Measurements from ENCODE around the gene EYA3. TPM values are rescaled to one million over a fixed set of nuclear protein-coding genes. Genes with fewer than 3 reads are reported as not detected.

Gene EYA3
- total RNA-seq, 1 donor from 2014 or later, result 16.9 TPM

GRCh38 chr1:28126783-28127490 lies 38.5 kb upstream of the EYA3 start:
- no peak for DNase-seq
- H3K4me3 ChIP-seq, result no peak overlapping the region
- H3K27me3 ChIP-seq (ENCODE audit: low read depth), result peaks cover 11% of the 10 kb centered on the region
- no peak for TF ChIP-seq CTCF (IDR thresholded peaks at IDR 0.05; ENCODE audit: borderline replicate concordance)
- H3K4me1 ChIP-seq, result no peaks in the 10 kb centered on the region
- intact Hi-C loops (cut with micrococcal nuclease), result no loop called here
- H3K27ac ChIP-seq (replicated peaks), result peak overlapping the region; percentile 27
- no peaks in the 10 kb centered on the region for H3K36me3 ChIP-seq
- H3K9me3 ChIP-seq (replicated peaks), result no peaks in the 10 kb centered on the region

- Histone ChIP-seq H3K4me1 (no peaks in the 10 kb centered on the region), H3K9me3 (replicated peaks) (no peaks in the 10 kb centered on the region), H3K4me3 (no peak overlapping the region), H3K36me3 (no peaks in the 10 kb centered on the region), H3K27ac (replicated peaks) (peak overlapping the region; percentile 27), H3K27me3 (ENCODE audit: low read depth) (peaks cover 11% of the 10 kb centered on the region)
- TF ChIP-seq CTCF (IDR thresholded peaks at IDR 0.05; ENCODE audit: borderline replicate concordance), result no peak
- no peak for DNase-seq
- intact Hi-C loops (cut with micrococcal nuclease), result no loop called here
Measured at GRCh38 chr1:28126212-28126611, 37.8 kb upstream of the EYA3 start.

- H3K4me1 ChIP-seq, result no peaks in the 10 kb centered on the region
- H3K4me3 ChIP-seq, result no peak overlapping the region
- no peaks in the 10 kb centered on the region for H3K36me3 ChIP-seq
- no peak for DNase-seq
- H3K9me3 ChIP-seq (replicated peaks), result no peaks in the 10 kb centered on the region
- intact Hi-C loops (cut with micrococcal nuclease), result no loop called here
- TF ChIP-seq CTCF (IDR thresholded peaks at IDR 0.05; ENCODE audit: borderline replicate concordance), result no peak
- H3K27ac ChIP-seq (replicated peaks), result no peak overlapping the region
- H3K27me3 ChIP-seq (ENCODE audit: low read depth), result peaks cover 11% of the 10 kb centered on the region
Measured at GRCh38 chr1:28123461-28123961, 35.1 kb upstream of the EYA3 start.

GRCh38 chr1:28122183-28122582 lies 33.8 kb upstream of the EYA3 start:
- no peak overlapping the region for H3K27ac ChIP-seq (replicated peaks)
- H3K27me3 ChIP-seq (ENCODE audit: low read depth), result peaks cover 11% of the 10 kb centered on the region
- H3K9me3 ChIP-seq (replicated peaks), result no peaks in the 10 kb centered on the region
- no peak overlapping the region for H3K4me3 ChIP-seq
- DNase-seq, result no peak
- no peak for TF ChIP-seq CTCF (IDR thresholded peaks at IDR 0.05; ENCODE audit: borderline replicate concordance)
- H3K4me1 ChIP-seq, result no peaks in the 10 kb centered on the region
- H3K36me3 ChIP-seq, result no peaks in the 10 kb centered on the region
- intact Hi-C loops (cut with micrococcal nuclease), result no loop called here

GRCh38 chr1:28119556-28119955 lies 31.1 kb upstream of the EYA3 start:
- no peaks in the 10 kb centered on the region for H3K4me1 ChIP-seq
- no peak overlapping the region for H3K27ac ChIP-seq (replicated peaks)
- intact Hi-C loops (cut with micrococcal nuclease), result no loop called here
- DNase-seq, result no peak
- H3K36me3 ChIP-seq, result no peaks in the 10 kb centered on the region
- H3K27me3 ChIP-seq (ENCODE audit: low read depth), result peaks cover 6% of the 10 kb centered on the region
- H3K9me3 ChIP-seq (replicated peaks), result no peaks in the 10 kb centered on the region
- no peak overlapping the region for H3K4me3 ChIP-seq
- TF ChIP-seq CTCF (IDR thresholded peaks at IDR 0.05; ENCODE audit: borderline replicate concordance), result no peak

All from left ventricle myocardium inferior (tissue), 1 donor.